AG20443 (cell line): ENCODE data around the gene RASGEF1B.
"Not testable (repeated sequence)": the region's sequence is repeated elsewhere in the genome, so short reads cannot be mapped to it uniquely, and the experiment has no call there.

Experiments
- DNase-seq: peaks from one replicate; pipeline ENCODE4 v3.0.0; 2012; ENCODE audit warnings: low spot score, mixed read lengths

The RASGEF1B gene

GRCh38 chr4:81429031-81429430 is 42.7 kb downstream of the RASGEF1B start:
- no peak for DNase-seq

- DNase-seq: no peak
Measured at GRCh38 chr4:81428002-81428401, 43.7 kb downstream of the RASGEF1B start.

- DNase-seq: no peak
Measured at GRCh38 chr4:81427344-81427821, 44.3 kb downstream of the RASGEF1B start.

- DNase-seq: no peak
Measured at GRCh38 chr4:81426770-81427289, 44.9 kb downstream of the RASGEF1B start.

GRCh38 chr4:81424816-81425755 is 46.6 kb downstream of the RASGEF1B start:
- DNase-seq: no peak

GRCh38 chr4:81424336-81424735 is 47.4 kb downstream of the RASGEF1B start:
- DNase-seq: no peak

GRCh38 chr4:81422595-81422994 is 49.1 kb downstream of the RASGEF1B start:
- no peak for DNase-seq

- no peak for DNase-seq
Measured at GRCh38 chr4:81421346-81422218, 50.1 kb downstream of the RASGEF1B start.

- DNase-seq: no peak
Measured at GRCh38 chr4:81418572-81418971, 53.1 kb downstream of the RASGEF1B start.

GRCh38 chr4:81412946-81413495 is 58.7 kb downstream of the RASGEF1B start:
- DNase-seq: no peak

- DNase-seq: no peak
Measured at GRCh38 chr4:81410680-81411079, 61.0 kb downstream of the RASGEF1B start.

GRCh38 chr4:81409836-81410235 is 61.9 kb downstream of the RASGEF1B start:
- DNase-seq: no peak

GRCh38 chr4:81408341-81408740 is 63.4 kb downstream of the RASGEF1B start:
- DNase-seq: no peak

GRCh38 chr4:81407726-81408125 is 64.0 kb downstream of the RASGEF1B start:
- no peak for DNase-seq

GRCh38 chr4:81406481-81406880 is 65.2 kb downstream of the RASGEF1B start:
- not testable (repeated sequence) for DNase-seq

- DNase-seq: peak; percentile 78
Measured at GRCh38 chr4:81405900-81406401, 65.8 kb downstream of the RASGEF1B start.

- DNase-seq: no peak
Measured at GRCh38 chr4:81404741-81405140, 67.0 kb downstream of the RASGEF1B start.

GRCh38 chr4:81404294-81404693 is 67.4 kb downstream of the RASGEF1B start:
- peak; percentile 24 for DNase-seq

- DNase-seq: no peak
Measured at GRCh38 chr4:81399306-81400086, 72.2 kb downstream of the RASGEF1B start.

- no peak for DNase-seq
Measured at GRCh38 chr4:81398379-81398778, 73.3 kb downstream of the RASGEF1B start.

- DNase-seq: no peak
Measured at GRCh38 chr4:81397635-81398034, 74.1 kb downstream of the RASGEF1B start.
